ENCODE data around the gene ZNF235. TPM values are rescaled to one million over a fixed set of nuclear protein-coding genes. Genes with fewer than 3 reads are reported as not detected.

The ZNF235 gene
- total RNA-seq, 1 experiment from 2014 or later: 9.9 TPM

GRCh38 chr19:44260695-44261446, 44.0 kb downstream of the ZNF235 start:
- H3K4me1 ChIP-seq (ENCODE audit: insufficient read depth, low read length, poor library complexity, severe bottlenecking): no peaks in the 10 kb centered on the region
- no TSS peak for BruUV-seq (replicated peaks)
- no peak for TF ChIP-seq CTCF (conservative IDR thresholded peaks at IDR 0.05; ENCODE audit: low read depth, low read length)
- TF ChIP-seq EZH2 (IDR thresholded peaks at IDR 0.05; ENCODE audit: borderline replicate concordance, low read depth, low read length, poor library complexity, severe bottlenecking): no peak
- H3K9me3 ChIP-seq (ENCODE audit: low read depth, low read length, poor library complexity, severe bottlenecking): peaks cover 17% of the 10 kb centered on the region
- no peaks in the 10 kb centered on the region for H3K27me3 ChIP-seq (replicated peaks; ENCODE audit: insufficient read depth, low read depth, low read length, poor library complexity)
- POLR2A ChIA-PET (ENCODE audit: low non-redundant PET): no interaction called here
- no peaks in the 10 kb centered on the region for H3K36me3 ChIP-seq (ENCODE audit: insufficient read depth, low read length, poor library complexity, severe bottlenecking)
- H3K27ac ChIP-seq (ENCODE audit: low read depth, low read length, poor library complexity, severe bottlenecking): no peak overlapping the region
- DNase-seq (ENCODE audit: low spot score): no peak
- CTCF ChIA-PET: no interaction called here
- intact Hi-C loops (cut with micrococcal nuclease; ENCODE audit: unreplicated experiment): no loop called here
- H3K4me3 ChIP-seq (ENCODE audit: low read depth, low read length, poor library complexity, severe bottlenecking): no peak overlapping the region

GRCh38 chr19:44260343-44260681, 44.5 kb downstream of the ZNF235 start:
- CTCF ChIA-PET: no interaction called here
- intact Hi-C loops (cut with micrococcal nuclease; ENCODE audit: unreplicated experiment): no loop called here
- peaks cover 23% of the 10 kb centered on the region for H3K9me3 ChIP-seq (ENCODE audit: low read depth, low read length, poor library complexity, severe bottlenecking)
- no peak for TF ChIP-seq EZH2 (IDR thresholded peaks at IDR 0.05; ENCODE audit: borderline replicate concordance, low read depth, low read length, poor library complexity, severe bottlenecking)
- no peak for TF ChIP-seq CTCF (conservative IDR thresholded peaks at IDR 0.05; ENCODE audit: low read depth, low read length)
- H3K36me3 ChIP-seq (ENCODE audit: insufficient read depth, low read length, poor library complexity, severe bottlenecking): no peaks in the 10 kb centered on the region
- H3K27me3 ChIP-seq (replicated peaks; ENCODE audit: insufficient read depth, low read depth, low read length, poor library complexity): no peaks in the 10 kb centered on the region
- H3K4me3 ChIP-seq (ENCODE audit: low read depth, low read length, poor library complexity, severe bottlenecking): peak overlapping the region; percentile 28
- H3K27ac ChIP-seq (ENCODE audit: low read depth, low read length, poor library complexity, severe bottlenecking): no peak overlapping the region
- H3K4me1 ChIP-seq (ENCODE audit: insufficient read depth, low read length, poor library complexity, severe bottlenecking): no peaks in the 10 kb centered on the region
- POLR2A ChIA-PET (ENCODE audit: low non-redundant PET): no interaction called here
- no peak for DNase-seq (ENCODE audit: low spot score)
- BruUV-seq (replicated peaks): no TSS peak

- Histone ChIP-seq H3K36me3 (ENCODE audit: insufficient read depth, low read length, poor library complexity, severe bottlenecking) (no peaks in the 10 kb centered on the region), H3K27me3 (replicated peaks; ENCODE audit: insufficient read depth, low read depth, low read length, poor library complexity) (no peaks in the 10 kb centered on the region), H3K27ac (ENCODE audit: low read depth, low read length, poor library complexity, severe bottlenecking) (no peak overlapping the region), H3K4me3 (ENCODE audit: low read depth, low read length, poor library complexity, severe bottlenecking) (no peak overlapping the region), H3K9me3 (ENCODE audit: low read depth, low read length, poor library complexity, severe bottlenecking) (peaks cover 36% of the 10 kb centered on the region), H3K4me1 (ENCODE audit: insufficient read depth, low read length, poor library complexity, severe bottlenecking) (no peaks in the 10 kb centered on the region)
- no peak for TF ChIP-seq EZH2 (IDR thresholded peaks at IDR 0.05; ENCODE audit: borderline replicate concordance, low read depth, low read length, poor library complexity, severe bottlenecking)
- TF ChIP-seq CTCF (conservative IDR thresholded peaks at IDR 0.05; ENCODE audit: low read depth, low read length): no peak
- DNase-seq (ENCODE audit: low spot score): no peak
- ChIA-PET CTCF (no interaction called here), POLR2A (ENCODE audit: low non-redundant PET) (no interaction called here)
- intact Hi-C loops (cut with micrococcal nuclease; ENCODE audit: unreplicated experiment): no loop called here
- BruUV-seq (replicated peaks): no TSS peak
Observed at GRCh38 chr19:44258835-44259413, 45.9 kb downstream of the ZNF235 start.

Measured in A673 (cell line).